ENCODE results near the gene PELI2.

GRCh38 chr14:56248442-56248841 lies 130.2 kb downstream of the PELI2 start:
- TF ChIP-seq CTCF (tag by site-specific recombination; IDR thresholded peaks at IDR 0.05) (no peak), ZBTB26 (tag by site-specific recombination; optimal IDR thresholded peaks at IDR 0.05) (no peak)
